ENCODE results near the gene C10orf143. TPM values are rescaled to one million over a fixed set of nuclear protein-coding genes. Genes with fewer than 3 reads are reported as not detected.

C10orf143 gene
- total RNA-seq, 1 experiment from 2014 or later: 1.6 TPM

- ATAC-seq (no peak), DNase-seq (ENCODE audit: low spot score) (no peak)
- no peak overlapping the region for H3K4me3 Mint-ChIP-seq
- H3K9me3 Mint-ChIP-seq: no peaks in the 10 kb centered on the region
- peaks cover 22% of the 10 kb centered on the region for H3K36me3 Mint-ChIP-seq
- peaks cover 42% of the 10 kb centered on the region for H3K4me1 Mint-ChIP-seq
- TF ChIP-seq ZNF512 (CRISPR knock-in tag; IDR thresholded peaks at IDR 0.05; ENCODE audit: borderline replicate concordance) (no peak), ZNF121 (CRISPR knock-in tag; IDR thresholded peaks at IDR 0.05) (peak; percentile 82; the same call in 1 of the 2 replicates)
- H3K27me3 Mint-ChIP-seq (ENCODE audit: low read depth): no peaks in the 10 kb centered on the region
- CTCF ChIA-PET: interaction anchor here (2.0 kb wide), 1 partner anchor 31 kb away, joined by 8 read pairs; no protein-coding TSS in a partner anchor
- POLR2A ChIA-PET: no interaction called here
- H3K27ac Mint-ChIP-seq: no peak overlapping the region
Measured at GRCh38 chr10:130141038-130141437, 30.4 kb upstream of the C10orf143 start.

GRCh38 chr10:130140425-130140824 lies 29.8 kb upstream of the C10orf143 start:
- POLR2A ChIA-PET: no interaction called here
- TF ChIP-seq ETV6 (CRISPR knock-in tag; IDR thresholded peaks at IDR 0.05): no peak
- no peak for TF ChIP-seq AFF4 (CRISPR knock-in tag; IDR thresholded peaks at IDR 0.05; ENCODE audit: borderline replicate concordance)
- no peak for TF ChIP-seq FOXP1 (CRISPR knock-in tag; IDR thresholded peaks at IDR 0.05; ENCODE audit: borderline replicate concordance)
- no peak for TF ChIP-seq ATF2 (CRISPR knock-in tag; IDR thresholded peaks at IDR 0.05; ENCODE audit: borderline replicate concordance, low read depth)
- no peak for TF ChIP-seq ZBTB21 (CRISPR knock-in tag; IDR thresholded peaks at IDR 0.05; ENCODE audit: borderline replicate concordance)
- TF ChIP-seq RORB (CRISPR knock-in tag; IDR thresholded peaks at IDR 0.05): no peak
- no peak for TF ChIP-seq NR1H2 (CRISPR knock-in tag; IDR thresholded peaks at IDR 0.05)
- TF ChIP-seq CTCF (IDR thresholded peaks at IDR 0.05): no peak
- no peak for TF ChIP-seq HMGXB4 (CRISPR knock-in tag; IDR thresholded peaks at IDR 0.05)
- TF ChIP-seq E2F1 (CRISPR knock-in tag; IDR thresholded peaks at IDR 0.05): no peak
- no peak for TF ChIP-seq CDX4 (CRISPR knock-in tag; IDR thresholded peaks at IDR 0.05; ENCODE audit: borderline replicate concordance)
- peaks cover 39% of the 10 kb centered on the region for H3K4me1 Mint-ChIP-seq
- DNase-seq (ENCODE audit: low spot score) (no peak), ATAC-seq (no peak)
- peaks cover 19% of the 10 kb centered on the region for H3K36me3 Mint-ChIP-seq
- no peak overlapping the region for H3K4me3 Mint-ChIP-seq
- no peaks in the 10 kb centered on the region for H3K27me3 Mint-ChIP-seq (ENCODE audit: low read depth)
- H3K9me3 Mint-ChIP-seq: no peaks in the 10 kb centered on the region
- CTCF ChIA-PET: no interaction called here
- no peak overlapping the region for H3K27ac Mint-ChIP-seq

All from WTC11 (cell line).